HepG2 (cell line): ENCODE results near the gene ALPL. TPM values are rescaled to one million over a fixed set of nuclear protein-coding genes. Genes with fewer than 3 reads are reported as not detected.

Source experiments
- ATAC-seq: fragments of 200-7000 bp; cut with Tn5 transposase; 3 replicates; pipeline ENCODE4 v1.9.1; 2020; ENCODE audit warnings: mild to moderate bottlenecking, moderate library complexity
- BruUV-seq: library from RNA; stranded (reverse); fragments of 400-500 nt; replicated peaks from 2 replicates; lab custom pipeline; 2021; lab: Mats Ljungman, UMichigan
- CTCF ChIA-PET: fragments of 300-600 bp; formaldehyde crosslinking; extraction: SDS; loops from one replicate; lab custom pipeline; 2021; ENCODE audit warnings: low total read pairs, inconsistent platforms, low intra/inter-chr PET ratio; lab: Yijun Ruan, JAX
- POLR2A ChIA-PET: fragments of 350-600 bp; sonication (Branson Sonifier 250); formaldehyde crosslinking; loops from one replicate; lab custom pipeline; 2020; ENCODE audit warnings: antibody characterized with exemption, inconsistent platforms; lab: Yijun Ruan, JAX
- DNase-seq: peaks from one replicate; pipeline ENCODE4 v3.0.0-alpha.2; 2015; ENCODE audit warnings: low spot score
- FAIRE-seq: peaks from 3 replicates; lab custom pipeline; 2011; peaks lifted over from hg19 to GRCh38; lab: Jason Lieb, UNC
- H2AFZ ChIP-seq: one replicate; pipeline ENCODE4 v1.6.1; 2011; ENCODE audit warnings: low read length, inconsistent platforms
- H3K27ac ChIP-seq: fragments of 300-600 bp; 3 replicates; pipeline ENCODE4 v1.8.0; 2011; ENCODE audit warnings: mixed run types, mild to moderate bottlenecking, mixed read lengths, low read length, inconsistent platforms; ENCODE audit not compliant: insufficient read depth; ENCODE audit errors: extremely low read length
- H3K27me3 ChIP-seq, 2 experiments: fragments of 200-600 bp in 1 of 2; 2 replicates in 1 of 2; 3 replicates in 1 of 2; pipeline versions ENCODE4 v1.6.0 to v1.8.0; 2011; ENCODE audit warnings: low read length in 2 of 2, mild to moderate bottlenecking in 2 of 2, moderate library complexity in 2 of 2, inconsistent platforms in 1 of 2; ENCODE audit not compliant: insufficient read depth in 2 of 2, control insufficient read depth in 1 of 2
- H3K36me3 ChIP-seq, 2 experiments: fragments of 200-600 bp in 1 of 2; replicated peaks in 1 of 2; 2 replicates in 1 of 2; 3 replicates in 1 of 2; pipeline versions ENCODE4 v1.5.1 to v1.8.0; 2011; ENCODE audit warnings: low read length in 2 of 2, inconsistent platforms in 1 of 2; ENCODE audit not compliant: insufficient read depth in 2 of 2, control insufficient read depth in 1 of 2
- H3K4me1 ChIP-seq: 2 replicates; pipeline ENCODE4 v1.5.1; 2012; ENCODE audit warnings: low read length, inconsistent platforms; ENCODE audit not compliant: insufficient read depth
- H3K4me2 ChIP-seq: 2 replicates; pipeline ENCODE4 v1.6.0; 2011; ENCODE audit warnings: low read depth, low read length, inconsistent platforms
- H3K4me3 ChIP-seq, 3 experiments: fragments of 200-600 bp in 1 of 3; sonication (generic), shearing (Covaris generic) in 1 of 3; replicated peaks in 1 of 3; 2 replicates each; pipeline ENCODE4 v1.5.1; 2011 to 2016; ENCODE audit warnings: low read length in 3 of 3, inconsistent platforms in 2 of 3, low read depth in 2 of 3, mild to moderate bottlenecking in 2 of 3, control low read depth in 1 of 3, mixed read lengths in 1 of 3; ENCODE audit not compliant: insufficient read depth in 1 of 3
- H3K79me2 ChIP-seq: one replicate; pipeline ENCODE4 v1.6.1; 2011; ENCODE audit warnings: low read length, inconsistent platforms; ENCODE audit not compliant: insufficient read depth
- H3K9ac ChIP-seq: 2 replicates; pipeline ENCODE4 v1.6.0; 2011; ENCODE audit warnings: mild to moderate bottlenecking, low read depth, low read length, inconsistent platforms; ENCODE audit not compliant: insufficient read depth
- H3K9me3 ChIP-seq: 2 replicates; pipeline ENCODE4 v1.5.1; 2012; ENCODE audit warnings: mild to moderate bottlenecking, low read length
- H4K20me1 ChIP-seq: 2 replicates; pipeline ENCODE4 v1.6.0; 2011; ENCODE audit warnings: inconsistent platforms, mild to moderate bottlenecking, low read length, moderate library complexity; ENCODE audit not compliant: insufficient read depth
- CBX5 ChIP-seq: sonication (generic); formaldehyde crosslinking; IDR thresholded peaks from 2 replicates; pipeline ENCODE4 v1.4.0; 2020; ENCODE audit warnings: missing genetic modification reagents, borderline replicate concordance
- DNMT1 ChIP-seq: sonication (generic); formaldehyde crosslinking; IDR thresholded peaks from 2 replicates; pipeline ENCODE4 v1.5.1; 2020; ENCODE audit warnings: mild to moderate bottlenecking, missing genetic modification reagents
- EP300 ChIP-seq, 3 experiments: sonication (generic) in 1 of 3; formaldehyde crosslinking in 1 of 3; IDR thresholded peaks; 2 replicates each; pipeline versions ENCODE4 v1.5.1 to v1.6.1; 2011 to 2020; ENCODE audit warnings: low read depth in 2 of 3, low read length in 2 of 3, borderline replicate concordance in 1 of 3, improper control_type of control experiment in 1 of 3, mild to moderate bottlenecking in 1 of 3, missing genetic modification reagents in 1 of 3, moderate library complexity in 1 of 3
- GLMP ChIP-seq: sonication (generic); formaldehyde crosslinking; IDR thresholded peaks from 2 replicates; pipeline ENCODE4 v1.9.0; 2021; ENCODE audit warnings: missing genetic modification reagents, mild to moderate bottlenecking, borderline replicate concordance
- HNF4G ChIP-seq, 2 experiments: sonication (generic) in 1 of 2; formaldehyde crosslinking in 1 of 2; IDR thresholded peaks; 2 replicates each; pipeline versions ENCODE4 v1.4.0 to v1.6.1; 2011 to 2020; ENCODE audit warnings: borderline replicate concordance in 2 of 2, low read depth in 2 of 2, mild to moderate bottlenecking in 2 of 2, low read length in 1 of 2, missing genetic modification reagents in 1 of 2, moderate library complexity in 1 of 2
- SP1 ChIP-seq, 2 experiments: fragments of 450-650 bp in 1 of 2; sonication (generic) in 1 of 2; formaldehyde crosslinking in 1 of 2; IDR thresholded peaks; 2 replicates each; pipeline versions ENCODE4 v1.4.0 to v1.6.1; 2016 to 2020; ENCODE audit warnings: missing genetic modification reagents in 1 of 2
- U2AF2 ChIP-seq: fragments of 200-400 bp; formaldehyde crosslinking; IDR thresholded peaks from 2 replicates; pipeline ENCODE4 v1.6.1; 2017; ENCODE audit warnings: low read depth, mild to moderate bottlenecking, low read length
- USF2 ChIP-seq, 2 experiments: sonication (generic) in 1 of 2; formaldehyde crosslinking in 1 of 2; IDR thresholded peaks; 2 replicates each; pipeline versions ENCODE4 v1.5.1 to v1.6.1; 2011 to 2020; ENCODE audit warnings: borderline replicate concordance in 1 of 2, low read depth in 1 of 2, low read length in 1 of 2, mild to moderate bottlenecking in 1 of 2, missing genetic modification reagents in 1 of 2, moderate library complexity in 1 of 2
- ZNF383 ChIP-seq: sonication (generic); formaldehyde crosslinking; IDR thresholded peaks from 2 replicates; pipeline ENCODE4 v1.4.0; 2020; ENCODE audit warnings: missing genetic modification reagents, mild to moderate bottlenecking, borderline replicate concordance
- ZNF607 ChIP-seq: sonication (generic); formaldehyde crosslinking; IDR thresholded peaks from 2 replicates; pipeline ENCODE4 v1.5.1; 2020; ENCODE audit warnings: missing genetic modification reagents, mild to moderate bottlenecking, borderline replicate concordance
- ZNF83 ChIP-seq: sonication (generic); formaldehyde crosslinking; IDR thresholded peaks from 2 replicates; pipeline ENCODE4 v1.4.0; 2020; ENCODE audit warnings: missing genetic modification reagents, mild to moderate bottlenecking, borderline replicate concordance
- WGBS: methylation state at CpG from one replicate; pipeline ENCODE4 v1.1.6; 2017; ENCODE audit warnings: low lambda C conversion rate; 5-methylcytosine and 5-hydroxymethylcytosine counted together
- in situ Hi-C: cut with HindIII; loops from 2 replicates; pipeline ENCODE4 v1.10.0; 2017; ENCODE audit warnings: low pct_unique_long_range_greater_than_20kb; ENCODE audit not compliant: extremely low pct_ligation_motif_present
- intact Hi-C: fragments of 100-400 bp; cut with micrococcal nuclease; formaldehyde crosslinking; loops from one replicate; pipeline ENCODE4 v1.10.0; 2022; ENCODE audit not compliant: unreplicated experiment
- polyA plus RNA-seq, 8 experiments: library from polyadenylated mRNA; depleted of rRNA in 3 of 8; stranded (reverse) in 7 of 8; unstranded in 1 of 8; fragments of >200 nt; fragmentation: Illumina TruSeq in 4 of 8; extraction: Trizol in 4 of 8; gene quantifications; 2 replicates each; pipeline versions ENCODE4 v1.2.1 to v1.2.3, GENCODE V29; 2011 to 2016; ENCODE audit warnings: low read depth in 4 of 8, missing spikeins in 1 of 8, mixed read lengths in 1 of 8; ENCODE audit not compliant: insufficient read depth in 1 of 8
- total RNA-seq, 5 experiments: library from RNA; depleted of rRNA; stranded (reverse); fragments of >200 nt; fragmentation: Illumina TruSeq; extraction: Trizol; gene quantifications; 2 replicates each; pipeline ENCODE4 v1.2.3, GENCODE V29; 2016; ENCODE audit warnings: low read depth in 1 of 5

The ALPL gene
- total and polyA plus RNA-seq, 2 of the 13 experiments (the other 11 are each of a cell fraction or from before 2014, with no cell fraction given), result 0.12 TPM; not detected in 1

- Histone ChIP-seq H3K9ac (no peak overlapping the region), H3K4me2 (no peak overlapping the region), H2AFZ (no peak overlapping the region), H4K20me1 (no peaks in the 10 kb centered on the region), H3K9me3 (no peaks in the 10 kb centered on the region), H3K4me3 (no peak overlapping the region), H3K27me3 (no peaks in the 10 kb centered on the region; a peak in 1 of 5 replicates), H3K79me2 (peaks cover 11% of the 10 kb centered on the region), H3K4me1 (peaks cover 12% of the 10 kb centered on the region), H3K36me3 (peaks cover 12 to 29% of the 10 kb centered on the region in 2 experiments; a peak in 4 of 5 replicates), H3K27ac (no peak overlapping the region)
- ChIA-PET POLR2A (no interaction called here), CTCF (no interaction called here)
- DNase-seq (no peak), FAIRE-seq (no peak), ATAC-seq (no peak)
- 100% methylated on average over 2 of the region's 7 CpGs for WGBS
- no peak for TF ChIP-seq ZNF383 (CRISPR knock-in tag)
- no peak for TF ChIP-seq EP300 (IDR thresholded peaks at IDR 0.05; ENCODE audit: low read depth in 2 of 2, low read length in 2 of 2)
- no peak for TF ChIP-seq EP300 (CRISPR knock-in tag; IDR thresholded peaks at IDR 0.05; ENCODE audit: borderline replicate concordance)
- no peak for TF ChIP-seq USF2 (IDR thresholded peaks at IDR 0.05; ENCODE audit: low read depth, low read length)
- TF ChIP-seq USF2 (CRISPR knock-in tag; IDR thresholded peaks at IDR 0.05; ENCODE audit: borderline replicate concordance), result no peak
- no peak for TF ChIP-seq SP1 (IDR thresholded peaks at IDR 0.05)
- TF ChIP-seq SP1 (CRISPR knock-in tag; IDR thresholded peaks at IDR 0.05), result no peak
- TF ChIP-seq CBX5 (CRISPR knock-in tag), result no peak
- TF ChIP-seq U2AF2, result no peak
- no peak for TF ChIP-seq GLMP
- TF ChIP-seq HNF4G (IDR thresholded peaks at IDR 0.05; ENCODE audit: borderline replicate concordance, low read depth, low read length), result no peak
- no peak for TF ChIP-seq HNF4G (CRISPR knock-in tag; IDR thresholded peaks at IDR 0.05; ENCODE audit: borderline replicate concordance, low read depth)
- TF ChIP-seq ZNF83 (CRISPR knock-in tag), result no peak
- TF ChIP-seq ZNF607 (CRISPR knock-in tag), result no peak
- no peak for TF ChIP-seq DNMT1
- intact Hi-C loops (no loop called here), in situ Hi-C loops (no loop called here)
- BruUV-seq, result no TSS peak
These were observed 108.8 kb downstream of the ALPL start for GRCh38 chr1:21618059-21618458.
